Gastrocnemius medialis (tissue), 4 donors: ENCODE data around the gene MAP2.

Source experiments
- CTCF ChIP-seq, 5 experiments: fragments of 450-650 bp in 3 of 5; fragments of 200-600 bp in 2 of 5; sonication (generic) in 2 of 5; IDR thresholded peaks in 4 of 5; conservative IDR thresholded peaks in 1 of 5; 1 replicate in 4 of 5; 2 replicates in 1 of 5; pipeline ENCODE4 v1.5.1; 2016 to 2019; ENCODE audit warnings: antibody characterized with exemption in 5 of 5, mild to moderate bottlenecking in 3 of 5, moderate library complexity in 3 of 5
- POLR2A ChIP-seq, 2 donors: fragments of 450-650 bp; IDR thresholded peaks; one replicate each; pipeline ENCODE4 v1.6.1; 2017; ENCODE audit warnings: antibody characterized with exemption in 2 of 2, mild to moderate bottlenecking in 2 of 2, moderate library complexity in 2 of 2

DNA sequence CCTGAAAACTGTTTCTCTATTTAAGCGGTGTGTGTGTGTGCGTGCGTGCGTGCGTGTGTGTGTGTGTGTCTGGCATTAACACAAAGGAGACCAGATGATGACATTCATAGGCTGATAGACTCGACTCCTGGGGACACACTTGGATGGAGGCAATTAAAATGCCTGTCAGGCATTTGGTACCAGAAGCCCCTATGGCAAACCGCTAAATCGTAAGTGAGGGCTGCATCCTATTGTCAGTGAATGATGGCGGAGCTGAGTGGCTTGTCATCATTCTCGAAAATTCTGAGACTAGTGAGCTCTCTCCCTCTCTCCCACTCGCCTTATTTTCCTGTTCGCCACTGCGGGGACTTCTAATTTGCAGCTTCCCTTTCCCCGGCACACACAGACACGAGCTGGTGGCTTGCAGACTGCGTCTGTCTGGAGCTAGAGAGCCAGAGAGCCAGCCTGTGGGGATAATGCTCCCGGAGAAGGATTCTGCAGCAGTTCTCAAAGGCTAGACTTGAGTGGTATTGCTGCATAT, 155.4 kb downstream of the MAP2 start:
- TF ChIP-seq CTCF (IDR thresholded peaks at IDR 0.05 in 4 of 5, conservative IDR thresholded peaks at IDR 0.05 in 1 of 5) (no peak), POLR2A (IDR thresholded peaks at IDR 0.05) (no peak)
